VCaP (cell line): ENCODE data around the gene FOXF2.
"Not testable (repeated sequence)": the region's sequence is repeated elsewhere in the genome, so short reads cannot be mapped to it uniquely, and the experiment has no call there.

Experiments
- H3K27ac ChIP-seq: fragments of 450-650 bp; 2 replicates; pipeline ENCODE4 v1.5.1; 2017
- CTCF ChIP-seq: fragments of 450-650 bp; conservative IDR thresholded peaks from 2 replicates; pipeline ENCODE4 v1.5.1; 2017; ENCODE audit warnings: mild to moderate bottlenecking, moderate library complexity

The FOXF2 gene

GRCh38 chr6:1389369-1390132 lies at the start of gene FOXF2:
FOXF2 (plus strand) TSS chr6:1389576; CDS start chr6:1389948, 372 bp downstream.
- TF ChIP-seq CTCF: no peak
- no peak within 1 kb of the TSS for H3K27ac ChIP-seq

GRCh38 chr6:1346101-1346500 lies 43.3 kb upstream of the FOXF2 start:
- TF ChIP-seq CTCF: no peak
- no peak overlapping the region for H3K27ac ChIP-seq

GRCh38 chr6:1346558-1347091 lies 42.8 kb upstream of the FOXF2 start:
- TF ChIP-seq CTCF: no peak

GRCh38 chr6:1347161-1347560 lies 42.2 kb upstream of the FOXF2 start:
- no peak overlapping the region for H3K27ac ChIP-seq
- TF ChIP-seq CTCF: no peak

More at GRCh38 chr6:1346558-1347091, 42.8 kb upstream of the FOXF2 start:
- no peak overlapping the region for H3K27ac ChIP-seq

GRCh38 chr6:1348675-1349074 lies 40.7 kb upstream of the FOXF2 start:
- TF ChIP-seq CTCF: no peak
- no peak overlapping the region for H3K27ac ChIP-seq

GRCh38 chr6:1349655-1350054 lies 39.7 kb upstream of the FOXF2 start:
- H3K27ac ChIP-seq: no peak overlapping the region
- TF ChIP-seq CTCF: no peak

- H3K27ac ChIP-seq: no peak overlapping the region
- no peak for TF ChIP-seq CTCF
Observed at GRCh38 chr6:1351381-1352008, 37.9 kb upstream of the FOXF2 start.

- not testable (repeated sequence) for H3K27ac ChIP-seq
Observed at GRCh38 chr6:1355068-1355467, 34.3 kb upstream of the FOXF2 start.

GRCh38 chr6:1361717-1362116 lies 27.7 kb upstream of the FOXF2 start:
- H3K27ac ChIP-seq: not testable (repeated sequence)
